GM12874 (cell line): ENCODE results near the gene ZC3H10.

Experiments used
- TF ChIP-seq, protein P1 (sequence below): IDR thresholded peaks from 2 replicates; pipeline ENCODE4 v1.5.1; 2011; ENCODE audit warnings: low read depth, mild to moderate bottlenecking, control low read depth, low read length, moderate library complexity; ENCODE audit not compliant: insufficient read depth

Gene ZC3H10

GRCh38 chr12:56130876-56131275, 12.8 kb downstream of the ZC3H10 start:
- TF ChIP-seq, protein P1, sequence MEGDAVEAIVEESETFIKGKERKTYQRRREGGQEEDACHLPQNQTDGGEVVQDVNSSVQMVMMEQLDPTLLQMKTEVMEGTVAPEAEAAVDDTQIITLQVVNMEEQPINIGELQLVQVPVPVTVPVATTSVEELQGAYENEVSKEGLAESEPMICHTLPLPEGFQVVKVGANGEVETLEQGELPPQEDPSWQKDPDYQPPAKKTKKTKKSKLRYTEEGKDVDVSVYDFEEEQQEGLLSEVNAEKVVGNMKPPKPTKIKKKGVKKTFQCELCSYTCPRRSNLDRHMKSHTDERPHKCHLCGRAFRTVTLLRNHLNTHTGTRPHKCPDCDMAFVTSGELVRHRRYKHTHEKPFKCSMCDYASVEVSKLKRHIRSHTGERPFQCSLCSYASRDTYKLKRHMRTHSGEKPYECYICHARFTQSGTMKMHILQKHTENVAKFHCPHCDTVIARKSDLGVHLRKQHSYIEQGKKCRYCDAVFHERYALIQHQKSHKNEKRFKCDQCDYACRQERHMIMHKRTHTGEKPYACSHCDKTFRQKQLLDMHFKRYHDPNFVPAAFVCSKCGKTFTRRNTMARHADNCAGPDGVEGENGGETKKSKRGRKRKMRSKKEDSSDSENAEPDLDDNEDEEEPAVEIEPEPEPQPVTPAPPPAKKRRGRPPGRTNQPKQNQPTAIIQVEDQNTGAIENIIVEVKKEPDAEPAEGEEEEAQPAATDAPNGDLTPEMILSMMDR, result no peak

- TF ChIP-seq, protein P1, result no peak
Observed at GRCh38 chr12:56134897-56135296, 16.8 kb downstream of the ZC3H10 start.

DNA sequence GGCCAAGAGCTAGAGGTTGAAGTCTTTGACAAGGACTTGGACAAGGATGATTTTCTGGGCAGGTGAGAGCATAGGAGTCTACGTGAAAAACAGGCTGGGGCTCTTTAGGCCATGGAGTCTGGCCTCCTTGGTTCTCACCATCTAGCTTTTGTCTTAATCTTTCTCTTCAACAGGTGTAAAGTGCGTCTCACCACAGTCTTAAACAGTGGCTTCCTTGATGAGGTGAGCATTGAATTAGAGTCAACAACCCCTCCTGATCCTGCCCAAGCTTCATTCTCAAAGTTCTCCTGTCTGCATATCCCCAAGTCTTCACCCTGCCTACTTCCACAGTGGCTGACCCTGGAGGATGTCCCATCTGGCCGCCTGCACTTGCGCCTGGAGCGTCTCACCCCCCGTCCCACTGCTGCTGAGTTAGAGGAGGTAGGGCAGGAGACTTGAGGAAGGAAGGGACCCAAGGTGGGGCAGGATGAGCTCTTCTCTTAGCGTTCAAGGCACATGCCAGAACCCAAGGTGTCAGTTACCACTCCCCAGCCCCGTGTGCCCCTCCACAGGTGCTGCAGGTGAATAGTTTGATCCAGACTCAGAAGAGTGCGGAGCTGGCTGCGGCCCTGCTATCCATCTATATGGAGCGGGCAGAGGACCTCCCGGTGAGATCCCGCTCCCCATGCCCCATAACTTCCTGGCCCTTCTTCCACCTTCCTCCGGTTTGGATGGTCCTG, 19.9 kb downstream of the ZC3H10 start:
- TF ChIP-seq, protein P1, result no peak

DNA sequence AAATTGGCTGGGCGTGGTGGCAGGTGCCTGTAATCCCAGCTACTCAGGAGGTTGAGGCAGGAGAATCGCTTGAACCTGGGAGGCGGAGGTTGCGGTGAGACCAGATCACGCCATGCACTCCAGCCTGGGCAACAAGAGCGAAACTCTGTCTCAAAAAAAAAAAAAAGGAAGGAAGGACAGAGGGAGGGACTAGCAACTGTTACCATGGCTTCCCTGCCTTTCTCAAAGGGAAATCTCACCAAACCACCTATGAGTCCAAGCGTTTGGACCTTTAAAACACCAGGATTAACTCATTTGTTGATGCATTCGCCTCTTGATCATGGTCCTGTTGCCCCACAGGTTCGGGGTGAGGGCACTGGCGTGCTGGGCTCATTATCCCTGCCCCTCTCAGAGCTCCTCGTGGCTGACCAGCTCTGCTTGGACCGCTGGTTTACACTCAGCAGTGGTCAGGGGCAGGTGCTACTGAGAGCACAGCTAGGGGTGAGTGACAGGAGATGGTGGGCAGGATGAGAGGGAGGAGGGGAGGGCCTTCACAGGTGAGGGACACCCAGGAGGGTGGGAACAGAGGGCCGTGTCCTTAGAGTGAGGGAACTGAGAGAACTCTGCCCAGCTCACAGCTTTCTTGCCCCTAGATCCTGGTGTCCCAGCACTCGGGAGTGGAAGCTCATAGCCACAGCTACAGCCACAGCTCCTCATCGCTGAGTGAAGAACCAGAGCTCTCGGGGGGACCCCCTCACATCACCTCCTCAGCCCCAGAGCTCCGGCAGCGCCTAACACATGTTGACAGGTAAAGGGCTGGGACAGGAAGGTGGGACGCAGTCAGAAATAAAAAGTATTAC, 24.1 kb downstream of the ZC3H10 start:
- TF ChIP-seq, protein P1, result no peak

DNA sequence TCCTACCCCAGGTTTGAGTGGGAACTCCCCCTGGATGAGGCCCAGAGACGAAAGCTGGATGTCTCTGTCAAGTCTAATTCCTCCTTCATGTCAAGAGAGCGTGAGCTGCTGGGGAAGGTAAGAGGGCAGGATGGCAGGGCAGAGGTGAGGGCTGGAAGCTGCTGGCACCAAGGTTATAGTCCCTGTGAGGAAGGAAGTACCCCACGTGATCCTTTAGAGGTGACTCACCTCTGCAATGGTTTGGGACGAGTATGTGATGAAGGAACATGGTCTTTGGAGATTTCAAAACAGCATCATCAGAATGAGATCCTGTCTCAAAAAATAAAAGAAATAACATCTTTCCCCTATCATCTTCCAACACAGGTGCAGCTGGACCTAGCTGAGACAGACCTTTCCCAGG, 25.2 kb downstream of the ZC3H10 start:
- TF ChIP-seq, protein P1, result no peak

DNA sequence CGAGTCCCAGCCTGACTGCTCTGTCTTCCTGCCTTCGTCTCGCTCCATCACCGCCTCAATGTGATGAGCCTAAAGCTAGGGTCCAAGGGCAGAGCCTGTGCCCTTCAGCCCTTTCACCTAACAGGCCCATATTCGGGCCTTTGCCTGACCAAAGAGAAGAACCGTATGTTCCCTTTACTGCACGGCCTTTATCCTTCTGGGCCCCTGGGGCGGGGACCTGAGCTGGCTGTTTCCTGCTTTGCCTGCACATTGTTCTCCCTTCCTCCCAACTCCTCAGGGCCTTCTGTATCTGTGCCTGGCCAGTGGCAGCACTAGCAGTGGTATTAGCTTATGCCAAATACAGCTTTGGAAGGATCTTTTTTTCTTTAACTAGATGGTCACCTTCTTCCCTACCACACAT, 25.8 kb downstream of the ZC3H10 start:
- TF ChIP-seq, protein P1, result no peak

- TF ChIP-seq, protein P1, result no peak
Observed at GRCh38 chr12:56145217-56145616, 27.2 kb downstream of the ZC3H10 start.
